Effector memory CD4-positive, alpha-beta T cell (primary cell): ENCODE results near the gene HSPG2.

ENCODE experiments used
- DNase-seq, 3 donors: peaks; one replicate each; pipeline ENCODE4 v3.0.0-alpha.2; 2020
- H3K27ac ChIP-seq: 2 replicates; pipeline ENCODE4 v1.7.0; 2013; ENCODE audit warnings: mild to moderate bottlenecking, low read length, moderate library complexity; ENCODE audit not compliant: insufficient read depth, poor library complexity, severe bottlenecking
- H3K27me3 ChIP-seq: replicated peaks from 2 replicates; pipeline ENCODE4 v1.7.0; 2013; ENCODE audit warnings: mild to moderate bottlenecking, low read length; ENCODE audit not compliant: insufficient read depth, control insufficient read depth, poor library complexity, severe bottlenecking
- H3K36me3 ChIP-seq: 2 replicates; pipeline ENCODE4 v1.7.0; 2013; ENCODE audit warnings: mild to moderate bottlenecking, low read length, moderate library complexity; ENCODE audit not compliant: control insufficient read depth, insufficient read depth
- H3K4me1 ChIP-seq: 2 replicates; pipeline ENCODE4 v1.7.0; 2013; ENCODE audit warnings: low read length, mild to moderate bottlenecking; ENCODE audit not compliant: control insufficient read depth, insufficient read depth, poor library complexity, severe bottlenecking
- H3K4me3 ChIP-seq: 2 replicates; pipeline ENCODE4 v1.7.0; 2013; ENCODE audit warnings: low read length, low read depth, mild to moderate bottlenecking; ENCODE audit not compliant: insufficient read depth, poor library complexity, severe bottlenecking
- H3K9me3 ChIP-seq: 2 replicates; pipeline ENCODE4 v1.7.0; 2013; ENCODE audit warnings: mild to moderate bottlenecking, low read length, moderate library complexity; ENCODE audit not compliant: control insufficient read depth

Gene HSPG2

GRCh38 chr1:21933397-21934248, 3.5 kb downstream of the HSPG2 start:
- Histone ChIP-seq H3K4me1 (no peaks in the 10 kb centered on the region), H3K27me3 (no peaks in the 10 kb centered on the region), H3K27ac (no peak overlapping the region), H3K4me3 (no peak overlapping the region), H3K36me3 (no peaks in the 10 kb centered on the region), H3K9me3 (no peaks in the 10 kb centered on the region)
- no peak for DNase-seq

DNA sequence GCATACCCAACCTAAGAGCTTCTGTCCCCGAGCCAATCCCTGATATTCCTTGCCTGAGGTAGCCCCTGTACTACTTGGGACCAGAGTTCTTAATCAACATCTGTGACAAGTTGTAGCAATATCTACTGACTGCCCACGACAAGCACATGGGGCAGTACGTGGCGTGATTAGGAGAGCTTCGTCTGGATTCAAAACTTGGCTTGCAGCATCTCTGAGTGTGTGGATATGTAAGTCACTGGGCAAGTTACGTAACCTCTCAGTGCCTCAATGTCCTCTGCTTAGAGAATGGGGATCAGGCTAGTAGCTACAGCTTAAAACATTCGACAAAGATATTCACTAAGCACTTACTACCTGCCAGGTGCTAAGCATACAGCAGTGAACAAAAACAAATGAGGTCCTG, 5.0 kb downstream of the HSPG2 start:
- H3K9me3 ChIP-seq: no peaks in the 10 kb centered on the region
- H3K27me3 ChIP-seq: no peaks in the 10 kb centered on the region
- H3K27ac ChIP-seq: no peak overlapping the region
- H3K4me3 ChIP-seq: no peak overlapping the region
- H3K36me3 ChIP-seq: no peaks in the 10 kb centered on the region
- no peak for DNase-seq
- no peaks in the 10 kb centered on the region for H3K4me1 ChIP-seq

GRCh38 chr1:21931171-21932093, 5.7 kb downstream of the HSPG2 start:
- no peaks in the 10 kb centered on the region for H3K4me1 ChIP-seq
- no peak overlapping the region for H3K4me3 ChIP-seq

DNA sequence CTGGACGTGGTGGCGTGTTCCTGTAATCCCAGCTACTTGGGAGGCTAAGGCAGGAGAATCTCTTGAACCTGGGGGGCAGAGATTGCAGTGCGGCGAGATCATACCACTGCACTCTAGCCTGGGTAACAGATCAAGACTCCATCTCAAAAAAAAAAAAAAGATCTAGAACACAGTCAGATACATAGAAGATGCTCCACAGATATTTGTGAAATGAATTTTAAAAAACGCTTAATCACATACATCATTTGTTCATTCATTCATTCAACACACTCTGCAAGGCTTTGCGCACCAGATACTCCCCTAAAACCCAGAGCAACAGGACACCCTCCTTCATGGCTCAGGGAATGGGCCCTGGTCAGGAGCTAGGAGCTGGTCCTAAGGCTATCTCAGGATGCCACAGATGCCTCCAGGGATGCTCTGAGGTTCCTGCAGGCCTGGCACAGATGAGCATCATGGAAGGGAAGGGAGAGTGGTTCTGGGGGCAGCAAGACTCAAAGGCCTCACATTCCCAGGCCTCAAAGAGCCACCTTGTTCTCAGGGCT, 6.4 kb downstream of the HSPG2 start:
- Histone ChIP-seq H3K27ac (no peak overlapping the region), H3K4me1 (no peaks in the 10 kb centered on the region), H3K36me3 (no peaks in the 10 kb centered on the region), H3K9me3 (no peaks in the 10 kb centered on the region), H3K4me3 (no peak overlapping the region), H3K27me3 (no peaks in the 10 kb centered on the region)
- no peak for DNase-seq

More at GRCh38 chr1:21931171-21932093, 5.7 kb downstream of the HSPG2 start:
- Histone ChIP-seq H3K9me3 (no peaks in the 10 kb centered on the region), H3K36me3 (no peaks in the 10 kb centered on the region), H3K27ac (no peak overlapping the region), H3K27me3 (no peaks in the 10 kb centered on the region)
- DNase-seq: no peak

DNA sequence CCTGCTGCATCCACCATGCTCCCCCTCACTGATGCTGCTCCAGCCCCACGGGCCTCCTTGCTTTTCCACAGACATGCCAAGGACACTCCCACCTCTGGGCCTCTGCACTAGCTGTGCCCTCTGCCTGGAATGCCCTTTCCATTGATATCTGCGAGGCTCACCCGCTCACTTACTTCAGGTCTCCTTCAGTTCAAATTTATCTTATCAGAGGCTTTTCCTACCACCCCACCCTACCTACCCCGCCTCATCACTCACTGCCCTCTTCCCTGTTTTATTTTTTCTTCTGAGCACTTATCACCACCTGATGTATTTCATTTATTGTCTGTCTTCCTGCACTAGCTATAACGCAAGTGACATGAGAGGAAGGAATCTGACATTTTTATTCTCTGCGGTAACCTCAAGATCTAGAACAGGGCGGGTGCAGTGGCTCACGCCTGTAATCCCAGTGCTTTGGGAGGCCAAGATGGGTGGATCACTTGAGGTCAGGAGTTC, 7.0 kb downstream of the HSPG2 start:
- Histone ChIP-seq H3K9me3 (no peaks in the 10 kb centered on the region), H3K27me3 (no peaks in the 10 kb centered on the region), H3K36me3 (no peaks in the 10 kb centered on the region), H3K4me1 (no peaks in the 10 kb centered on the region), H3K27ac (no peak overlapping the region), H3K4me3 (no peak overlapping the region)
- DNase-seq: no peak

GRCh38 chr1:21927533-21928237, 9.4 kb downstream of the HSPG2 start:
- Histone ChIP-seq H3K36me3 (no peaks in the 10 kb centered on the region), H3K27me3 (no peaks in the 10 kb centered on the region), H3K4me3 (no peak overlapping the region), H3K9me3 (no peaks in the 10 kb centered on the region), H3K4me1 (no peaks in the 10 kb centered on the region), H3K27ac (no peak overlapping the region)
- no peak for DNase-seq

- Histone ChIP-seq H3K27me3 (no peaks in the 10 kb centered on the region), H3K4me1 (no peaks in the 10 kb centered on the region), H3K36me3 (no peaks in the 10 kb centered on the region), H3K9me3 (no peaks in the 10 kb centered on the region), H3K4me3 (no peak overlapping the region), H3K27ac (no peak overlapping the region)
- no peak for DNase-seq
Observed at GRCh38 chr1:21926814-21927532, 10.1 kb downstream of the HSPG2 start.

GRCh38 chr1:21926065-21926464, 11.0 kb downstream of the HSPG2 start:
- Histone ChIP-seq H3K4me1 (no peaks in the 10 kb centered on the region), H3K36me3 (no peaks in the 10 kb centered on the region), H3K27ac (no peak overlapping the region), H3K9me3 (no peaks in the 10 kb centered on the region), H3K4me3 (no peak overlapping the region), H3K27me3 (no peaks in the 10 kb centered on the region)
- DNase-seq: no peak

DNA sequence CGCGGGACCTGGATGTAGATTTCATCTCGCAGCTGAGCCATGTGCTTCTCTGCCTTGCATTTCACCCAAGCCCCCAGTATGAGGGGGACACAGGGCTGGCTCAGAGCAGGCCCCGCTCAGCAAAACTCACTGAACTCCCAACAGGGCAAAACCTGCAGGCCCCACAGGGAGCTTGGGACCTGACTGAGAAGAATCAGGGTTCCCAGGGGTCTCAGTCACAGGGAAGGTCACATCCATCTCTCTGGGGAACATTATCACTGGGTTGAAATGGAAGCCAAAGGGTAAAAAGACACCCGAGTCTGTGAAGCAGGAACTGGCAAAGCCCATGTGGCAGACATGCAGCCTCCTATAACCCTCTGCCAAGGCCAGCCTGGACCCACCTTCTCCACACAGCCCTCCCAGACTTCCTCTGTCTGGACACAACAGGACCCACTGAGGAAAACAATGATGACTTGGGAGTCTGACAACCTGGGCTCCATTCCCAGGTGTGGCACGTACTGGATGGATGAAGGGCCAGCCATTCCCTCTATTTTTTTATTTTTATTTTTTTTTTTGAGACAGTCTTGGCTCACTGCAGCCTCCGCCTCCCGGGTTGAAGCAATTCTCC, 11.7 kb downstream of the HSPG2 start:
- Histone ChIP-seq H3K4me3 (no peak overlapping the region), H3K9me3 (no peaks in the 10 kb centered on the region), H3K27ac (no peak overlapping the region), H3K4me1 (no peaks in the 10 kb centered on the region), H3K36me3 (no peaks in the 10 kb centered on the region), H3K27me3 (no peaks in the 10 kb centered on the region)
- DNase-seq: no peak
